Measurements from ENCODE around the gene LRRC61. TPM values are rescaled to one million over a fixed set of nuclear protein-coding genes. Genes with fewer than 3 reads are reported as not detected.

LRRC61 gene
- total RNA-seq, 1 donor = 4.0 TPM

DNA sequence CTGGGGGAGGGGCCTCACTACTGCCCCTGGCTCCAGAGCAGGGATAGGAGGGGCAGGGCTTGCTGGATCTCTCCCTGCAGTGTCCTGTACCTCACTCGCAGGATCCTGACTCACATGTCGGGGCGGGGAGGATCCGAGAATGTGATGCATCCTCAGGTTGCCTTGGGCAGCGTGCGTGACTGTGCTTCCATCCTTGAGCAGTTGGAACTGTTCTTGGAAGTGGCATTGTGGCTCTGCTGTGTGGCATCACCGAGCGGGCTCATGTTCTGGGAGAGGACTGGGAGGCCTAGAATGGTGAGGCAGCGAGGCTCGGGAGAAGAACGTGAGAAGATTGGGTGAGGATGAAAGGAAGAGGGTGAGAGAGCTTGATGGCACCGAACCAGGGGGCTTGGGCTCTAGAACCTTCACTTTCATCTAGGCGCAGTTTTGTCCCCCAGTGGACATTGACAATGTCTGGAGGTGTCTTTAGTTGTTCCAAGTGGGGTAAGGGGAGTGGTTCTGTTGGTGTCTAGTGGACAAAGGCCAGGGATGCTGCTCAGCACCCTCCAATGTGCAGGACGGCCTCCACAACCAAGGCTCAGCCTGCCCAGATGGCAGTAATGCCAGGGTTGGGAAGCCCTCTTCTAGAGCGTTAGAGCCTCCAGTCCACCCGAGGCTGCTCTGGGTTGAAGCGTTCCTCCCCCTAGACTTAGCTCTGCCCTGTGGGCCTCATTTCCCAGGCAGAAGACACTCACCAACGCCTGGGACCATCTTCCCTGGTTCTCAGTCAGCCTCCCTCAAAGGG, 9.9 kb downstream of the LRRC61 start:
- Histone ChIP-seq H3K27me3 (ENCODE audit: insufficient read depth, low read length) (no peaks in the 10 kb centered on the region), H2AFZ (ENCODE audit: low read length) (no peak overlapping the region), H3K4me3 (ENCODE audit: insufficient read depth, low read length) (no peak overlapping the region), H3K36me3 (ENCODE audit: insufficient read depth, low read length) (no peaks in the 10 kb centered on the region), H3K4me2 (ENCODE audit: insufficient read depth, low read length) (no peak overlapping the region), H3K27ac (ENCODE audit: low read depth, low read length) (no peak overlapping the region), H3K4me1 (ENCODE audit: insufficient read depth, low read length) (no peaks in the 10 kb centered on the region), H3K79me2 (ENCODE audit: insufficient read depth, low read length) (no peaks in the 10 kb centered on the region), H3K9me3 (ENCODE audit: low read depth, low read length) (no peaks in the 10 kb centered on the region), H4K20me1 (ENCODE audit: insufficient read depth, low read length) (no peaks in the 10 kb centered on the region)
- peak; percentile 77 for DNase-seq (ENCODE audit: insufficient read length, low spot score, missing footprints)
- TF ChIP-seq, protein P1, sequence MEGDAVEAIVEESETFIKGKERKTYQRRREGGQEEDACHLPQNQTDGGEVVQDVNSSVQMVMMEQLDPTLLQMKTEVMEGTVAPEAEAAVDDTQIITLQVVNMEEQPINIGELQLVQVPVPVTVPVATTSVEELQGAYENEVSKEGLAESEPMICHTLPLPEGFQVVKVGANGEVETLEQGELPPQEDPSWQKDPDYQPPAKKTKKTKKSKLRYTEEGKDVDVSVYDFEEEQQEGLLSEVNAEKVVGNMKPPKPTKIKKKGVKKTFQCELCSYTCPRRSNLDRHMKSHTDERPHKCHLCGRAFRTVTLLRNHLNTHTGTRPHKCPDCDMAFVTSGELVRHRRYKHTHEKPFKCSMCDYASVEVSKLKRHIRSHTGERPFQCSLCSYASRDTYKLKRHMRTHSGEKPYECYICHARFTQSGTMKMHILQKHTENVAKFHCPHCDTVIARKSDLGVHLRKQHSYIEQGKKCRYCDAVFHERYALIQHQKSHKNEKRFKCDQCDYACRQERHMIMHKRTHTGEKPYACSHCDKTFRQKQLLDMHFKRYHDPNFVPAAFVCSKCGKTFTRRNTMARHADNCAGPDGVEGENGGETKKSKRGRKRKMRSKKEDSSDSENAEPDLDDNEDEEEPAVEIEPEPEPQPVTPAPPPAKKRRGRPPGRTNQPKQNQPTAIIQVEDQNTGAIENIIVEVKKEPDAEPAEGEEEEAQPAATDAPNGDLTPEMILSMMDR (IDR thresholded peaks at IDR 0.05; ENCODE audit: extremely low read depth, low read depth, low read length) = no peak

DNA sequence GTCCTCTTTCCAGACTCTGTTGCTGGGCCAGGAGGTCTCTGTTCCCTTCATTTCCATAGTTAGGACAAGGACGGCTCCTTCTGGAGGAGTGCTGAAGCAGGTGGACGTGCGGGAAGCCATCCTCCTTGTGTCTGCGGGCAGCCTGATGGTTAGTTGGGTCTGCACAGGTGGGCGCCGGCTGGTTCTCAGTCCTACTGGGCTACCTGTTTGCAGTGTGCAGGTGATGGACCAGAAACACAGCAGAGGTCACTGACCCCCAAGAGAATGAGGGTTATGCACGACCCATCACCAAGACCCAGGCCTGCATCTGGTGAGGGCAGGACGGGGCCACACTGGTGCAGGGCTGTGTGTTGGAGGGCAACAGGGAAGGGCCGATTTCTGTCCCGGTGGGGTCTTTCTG, 10.5 kb downstream of the LRRC61 start:
- Histone ChIP-seq H3K4me2 (ENCODE audit: insufficient read depth, low read length) (no peak overlapping the region), H3K36me3 (ENCODE audit: insufficient read depth, low read length) (no peaks in the 10 kb centered on the region), H3K4me3 (ENCODE audit: insufficient read depth, low read length) (no peak overlapping the region), H3K4me1 (ENCODE audit: insufficient read depth, low read length) (no peaks in the 10 kb centered on the region), H3K27me3 (ENCODE audit: insufficient read depth, low read length) (no peaks in the 10 kb centered on the region), H2AFZ (ENCODE audit: low read length) (no peak overlapping the region), H3K27ac (ENCODE audit: low read depth, low read length) (no peak overlapping the region), H3K9me3 (ENCODE audit: low read depth, low read length) (no peaks in the 10 kb centered on the region), H3K79me2 (ENCODE audit: insufficient read depth, low read length) (no peaks in the 10 kb centered on the region), H4K20me1 (ENCODE audit: insufficient read depth, low read length) (no peaks in the 10 kb centered on the region)
- no peak for DNase-seq (ENCODE audit: insufficient read length, low spot score, missing footprints)
- TF ChIP-seq, protein P1 (IDR thresholded peaks at IDR 0.05; ENCODE audit: extremely low read depth, low read depth, low read length) = no peak

GRCh38 chr7:150334108-150334507, 11.0 kb downstream of the LRRC61 start:
- DNase-seq (ENCODE audit: insufficient read length, low spot score, missing footprints) = no peak
- no peak overlapping the region for H3K4me2 ChIP-seq (ENCODE audit: insufficient read depth, low read length)
- H3K27ac ChIP-seq (ENCODE audit: low read depth, low read length) = no peak overlapping the region
- TF ChIP-seq, protein P1 (IDR thresholded peaks at IDR 0.05; ENCODE audit: extremely low read depth, low read depth, low read length) = no peak
- H3K4me1 ChIP-seq (ENCODE audit: insufficient read depth, low read length) = no peaks in the 10 kb centered on the region
- H4K20me1 ChIP-seq (ENCODE audit: insufficient read depth, low read length) = no peaks in the 10 kb centered on the region
- no peaks in the 10 kb centered on the region for H3K79me2 ChIP-seq (ENCODE audit: insufficient read depth, low read length)
- no peak overlapping the region for H2AFZ ChIP-seq (ENCODE audit: low read length)
- no peaks in the 10 kb centered on the region for H3K36me3 ChIP-seq (ENCODE audit: insufficient read depth, low read length)
- H3K27me3 ChIP-seq (ENCODE audit: insufficient read depth, low read length) = no peaks in the 10 kb centered on the region
- no peaks in the 10 kb centered on the region for H3K9me3 ChIP-seq (ENCODE audit: low read depth, low read length)
- H3K4me3 ChIP-seq (ENCODE audit: insufficient read depth, low read length) = no peak overlapping the region

- no peak overlapping the region for H3K4me2 ChIP-seq (ENCODE audit: insufficient read depth, low read length)
- no peaks in the 10 kb centered on the region for H3K79me2 ChIP-seq (ENCODE audit: insufficient read depth, low read length)
- no peak overlapping the region for H3K27ac ChIP-seq (ENCODE audit: low read depth, low read length)
- H3K4me3 ChIP-seq (ENCODE audit: insufficient read depth, low read length) = no peak overlapping the region
- no peaks in the 10 kb centered on the region for H3K9me3 ChIP-seq (ENCODE audit: low read depth, low read length)
- H2AFZ ChIP-seq (ENCODE audit: low read length) = no peak overlapping the region
- H3K4me1 ChIP-seq (ENCODE audit: insufficient read depth, low read length) = no peaks in the 10 kb centered on the region
- no peaks in the 10 kb centered on the region for H3K36me3 ChIP-seq (ENCODE audit: insufficient read depth, low read length)
- TF ChIP-seq, protein P1 (IDR thresholded peaks at IDR 0.05; ENCODE audit: extremely low read depth, low read depth, low read length) = no peak
- H3K27me3 ChIP-seq (ENCODE audit: insufficient read depth, low read length) = peaks cover 2% of the 10 kb centered on the region
- DNase-seq (ENCODE audit: insufficient read length, low spot score, missing footprints) = peak; percentile 68
- H4K20me1 ChIP-seq (ENCODE audit: insufficient read depth, low read length) = no peaks in the 10 kb centered on the region
Measured at GRCh38 chr7:150335108-150335773, 12.1 kb downstream of the LRRC61 start.

All from osteoblast (primary cell).